ENCODE measurements around the gene TMEM259. TPM values are rescaled to one million over a fixed set of nuclear protein-coding genes. Genes with fewer than 3 reads are reported as not detected.

Gene TMEM259
- total and polyA plus RNA-seq, 9 of the 15 experiments (the other 6 are each of a cell fraction or from before 2014, with no cell fraction given), result 0.52 to 231 (median 63.6) TPM

DNA sequence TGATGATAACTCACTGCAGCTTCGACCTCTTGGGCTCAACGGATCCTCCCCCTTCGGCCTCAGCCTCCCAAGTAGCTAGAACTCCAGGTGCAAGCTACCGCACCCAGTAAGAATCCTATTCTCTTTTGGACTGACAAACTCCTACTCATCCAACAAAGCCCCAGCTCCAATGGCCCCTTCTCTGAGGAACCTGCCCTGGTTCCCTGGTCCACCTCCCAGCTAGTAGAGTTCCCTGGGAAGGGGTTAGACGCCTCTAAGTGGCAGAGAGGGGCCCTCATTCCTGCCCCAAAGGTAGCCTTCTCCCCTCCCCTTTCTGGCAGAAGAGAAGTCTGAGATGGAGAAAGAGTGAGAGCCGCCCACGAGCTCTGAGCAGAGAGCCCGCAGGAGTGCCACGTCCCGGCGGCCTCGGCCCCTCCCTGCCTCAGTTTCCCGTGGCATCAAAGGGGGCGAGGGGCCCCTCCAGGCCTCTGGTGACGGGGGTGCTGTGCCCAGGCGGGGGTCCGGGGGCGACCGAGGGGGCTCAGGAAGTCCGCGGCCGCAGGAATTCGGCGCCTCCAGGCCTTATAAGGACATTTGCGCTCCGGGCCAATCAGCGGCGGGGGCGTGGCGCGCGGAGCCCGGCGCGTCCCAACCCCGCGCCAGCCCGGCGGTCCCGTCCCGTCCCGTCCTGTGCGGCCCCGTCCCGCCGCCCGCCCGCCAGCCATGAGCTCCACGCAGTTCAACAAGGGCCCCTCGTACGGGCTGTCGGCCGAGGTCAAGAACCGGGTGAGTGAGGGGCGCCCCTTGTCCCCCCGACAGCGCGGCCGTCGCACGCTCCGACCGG is 5.2 kb upstream of the TMEM259 start, which contains the start of gene CNN2 (continued):
- no peak for TF ChIP-seq STAT5B (CRISPR knock-in tag; IDR thresholded peaks at IDR 0.05)
- TF ChIP-seq, protein P1, sequence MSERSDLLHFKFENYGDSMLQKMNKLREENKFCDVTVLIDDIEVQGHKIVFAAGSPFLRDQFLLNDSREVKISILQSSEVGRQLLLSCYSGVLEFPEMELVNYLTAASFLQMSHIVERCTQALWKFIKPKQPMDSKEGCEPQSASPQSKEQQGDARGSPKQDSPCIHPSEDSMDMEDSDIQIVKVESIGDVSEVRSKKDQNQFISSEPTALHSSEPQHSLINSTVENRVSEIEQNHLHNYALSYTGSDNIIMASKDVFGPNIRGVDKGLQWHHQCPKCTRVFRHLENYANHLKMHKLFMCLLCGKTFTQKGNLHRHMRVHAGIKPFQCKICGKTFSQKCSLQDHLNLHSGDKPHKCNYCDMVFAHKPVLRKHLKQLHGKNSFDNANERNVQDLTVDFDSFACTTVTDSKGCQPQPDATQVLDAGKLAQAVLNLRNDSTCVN (CRISPR knock-in tag; IDR thresholded peaks at IDR 0.05), result no peak
- TF ChIP-seq ZNF41 (CRISPR knock-in tag; conservative IDR thresholded peaks at IDR 0.05), result no peak
- TF ChIP-seq ZNF316 (IDR thresholded peaks at IDR 0.05), result no peak
- no peak for TF ChIP-seq MEF2D (tag; conservative IDR thresholded peaks at IDR 0.05; ENCODE audit: low read depth)
- TF ChIP-seq, protein P2, sequence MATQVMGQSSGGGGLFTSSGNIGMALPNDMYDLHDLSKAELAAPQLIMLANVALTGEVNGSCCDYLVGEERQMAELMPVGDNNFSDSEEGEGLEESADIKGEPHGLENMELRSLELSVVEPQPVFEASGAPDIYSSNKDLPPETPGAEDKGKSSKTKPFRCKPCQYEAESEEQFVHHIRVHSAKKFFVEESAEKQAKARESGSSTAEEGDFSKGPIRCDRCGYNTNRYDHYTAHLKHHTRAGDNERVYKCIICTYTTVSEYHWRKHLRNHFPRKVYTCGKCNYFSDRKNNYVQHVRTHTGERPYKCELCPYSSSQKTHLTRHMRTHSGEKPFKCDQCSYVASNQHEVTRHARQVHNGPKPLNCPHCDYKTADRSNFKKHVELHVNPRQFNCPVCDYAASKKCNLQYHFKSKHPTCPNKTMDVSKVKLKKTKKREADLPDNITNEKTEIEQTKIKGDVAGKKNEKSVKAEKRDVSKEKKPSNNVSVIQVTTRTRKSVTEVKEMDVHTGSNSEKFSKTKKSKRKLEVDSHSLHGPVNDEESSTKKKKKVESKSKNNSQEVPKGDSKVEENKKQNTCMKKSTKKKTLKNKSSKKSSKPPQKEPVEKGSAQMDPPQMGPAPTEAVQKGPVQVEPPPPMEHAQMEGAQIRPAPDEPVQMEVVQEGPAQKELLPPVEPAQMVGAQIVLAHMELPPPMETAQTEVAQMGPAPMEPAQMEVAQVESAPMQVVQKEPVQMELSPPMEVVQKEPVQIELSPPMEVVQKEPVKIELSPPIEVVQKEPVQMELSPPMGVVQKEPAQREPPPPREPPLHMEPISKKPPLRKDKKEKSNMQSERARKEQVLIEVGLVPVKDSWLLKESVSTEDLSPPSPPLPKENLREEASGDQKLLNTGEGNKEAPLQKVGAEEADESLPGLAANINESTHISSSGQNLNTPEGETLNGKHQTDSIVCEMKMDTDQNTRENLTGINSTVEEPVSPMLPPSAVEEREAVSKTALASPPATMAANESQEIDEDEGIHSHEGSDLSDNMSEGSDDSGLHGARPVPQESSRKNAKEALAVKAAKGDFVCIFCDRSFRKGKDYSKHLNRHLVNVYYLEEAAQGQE (IDR thresholded peaks at IDR 0.05; ENCODE audit: borderline replicate concordance), result peak; percentile 10; the same call in 1 of the 2 replicates
- TF ChIP-seq, protein P2 (CRISPR knock-in tag; IDR thresholded peaks at IDR 0.05; ENCODE audit: low read depth), result no peak
- TF ChIP-seq NONO (IDR thresholded peaks at IDR 0.05; ENCODE audit: low read depth in 2 of 2, low read length in 1 of 2), result 0 out of 4 replicates have a peak, but pooled peaks of 1 of the 2 experiments have one; percentile 38
- 0 out of 2 replicates have a peak, but pooled peaks have one; percentile 30 for TF ChIP-seq GTF2E2 (tag; IDR thresholded peaks at IDR 0.05)
- TF ChIP-seq RBM22 (IDR thresholded peaks at IDR 0.05; ENCODE audit: low read depth, low read length, poor library complexity, severe bottlenecking), result peak; percentile 38
- TF ChIP-seq FOXP1 (CRISPR knock-in tag; IDR thresholded peaks at IDR 0.05), result peak; percentile 64; the same call in 1 of the 2 replicates
- TF ChIP-seq, protein P3, sequence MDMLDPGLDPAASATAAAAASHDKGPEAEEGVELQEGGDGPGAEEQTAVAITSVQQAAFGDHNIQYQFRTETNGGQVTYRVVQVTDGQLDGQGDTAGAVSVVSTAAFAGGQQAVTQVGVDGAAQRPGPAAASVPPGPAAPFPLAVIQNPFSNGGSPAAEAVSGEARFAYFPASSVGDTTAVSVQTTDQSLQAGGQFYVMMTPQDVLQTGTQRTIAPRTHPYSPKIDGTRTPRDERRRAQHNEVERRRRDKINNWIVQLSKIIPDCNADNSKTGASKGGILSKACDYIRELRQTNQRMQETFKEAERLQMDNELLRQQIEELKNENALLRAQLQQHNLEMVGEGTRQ (CRISPR knock-in tag; IDR thresholded peaks at IDR 0.05), result no peak
- TF ChIP-seq ILF3 (IDR thresholded peaks at IDR 0.05; ENCODE audit: borderline replicate concordance), result no peak
- TF ChIP-seq MYC (IDR thresholded peaks at IDR 0.05; ENCODE audit: low read depth, low read length), result peak; percentile 60
- TF ChIP-seq MYC (CRISPR knock-in tag; IDR thresholded peaks at IDR 0.05; ENCODE audit: borderline replicate concordance, low read depth), result no peak
- peak; percentile 79 for TF ChIP-seq EGR1 (conservative IDR thresholded peaks at IDR 0.05)
- 0 out of 2 replicates have a peak, but pooled peaks have one; percentile 20 for TF ChIP-seq ZFPM2 (CRISPR knock-in tag; IDR thresholded peaks at IDR 0.05)
- no peak for TF ChIP-seq FOXJ3 (CRISPR knock-in tag; IDR thresholded peaks at IDR 0.05)
